HEK293 (cell line): ENCODE measurements around the gene FADS2.

Experiments used
- CTCF ChIA-PET: fragments of 350-600 bp; formaldehyde crosslinking; extraction: SDS; loops from one replicate; lab custom pipeline; 2021; ENCODE audit warnings: antibody characterized with exemption; lab: Yijun Ruan, JAX
- POLR2A ChIA-PET: fragments of 300-600 bp; formaldehyde crosslinking; extraction: SDS; loops from one replicate; lab custom pipeline; 2020; ENCODE audit warnings: antibody characterized with exemption, inconsistent platforms; lab: Yijun Ruan, JAX
- H3K27ac ChIP-seq: fragments of 200-500 bp; sonication (Bioruptor generic); 2 replicates; pipeline ENCODE4 v1.5.1; 2014; ENCODE audit warnings: low read depth, low read length, control low read depth, inconsistent platforms; ENCODE audit errors: extremely low read depth
- H3K36me3 ChIP-seq, 2 experiments: fragments of 200-500 bp in 1 of 2; sonication (Bioruptor generic) in 1 of 2; 1 replicate in 1 of 2; 2 replicates in 1 of 2; pipeline ENCODE4 v1.5.1; 2014 to 2017; ENCODE audit warnings: inconsistent platforms in 2 of 2, low read length in 2 of 2; ENCODE audit not compliant: control insufficient read depth in 2 of 2, insufficient read depth in 1 of 2
- H3K4me1 ChIP-seq: fragments of 200-500 bp; sonication (Bioruptor generic); 2 replicates; pipeline ENCODE4 v1.5.1; 2014; ENCODE audit warnings: mild to moderate bottlenecking, low read length, inconsistent platforms; ENCODE audit not compliant: control insufficient read depth, insufficient read depth
- H3K4me3 ChIP-seq: 2 replicates; pipeline ENCODE4 v1.5.1; 2011; ENCODE audit warnings: low read depth, mild to moderate bottlenecking, control low read depth, low read length, moderate library complexity
- H3K9me3 ChIP-seq: fragments of 200-500 bp; sonication (Bioruptor generic); 2 replicates; pipeline ENCODE4 v1.5.1; 2014; ENCODE audit warnings: low read depth, low read length, inconsistent platforms; ENCODE audit not compliant: control insufficient read depth, insufficient read depth
- GLIS2 ChIP-seq: fragments of 450-650 bp; formaldehyde crosslinking; IDR thresholded peaks from 2 replicates; pipeline ENCODE4 v1.5.1; 2016; ENCODE audit warnings: missing biosample characterization, missing genetic modification characterization
- HOXC10 ChIP-seq: sonication (generic); formaldehyde crosslinking; IDR thresholded peaks from 2 replicates; pipeline ENCODE4 v1.8.1; 2023; ENCODE audit warnings: mild to moderate bottlenecking, missing genetic modification reagents
- HOXD13 ChIP-seq: sonication (generic); formaldehyde crosslinking; IDR thresholded peaks from 2 replicates; pipeline ENCODE4 v1.8.0; 2022; ENCODE audit warnings: missing genetic modification reagents, borderline replicate concordance
- KLF16 ChIP-seq: fragments of 450-650 bp; formaldehyde crosslinking; IDR thresholded peaks from 2 replicates; pipeline ENCODE4 v1.5.1; 2017; ENCODE audit warnings: missing biosample characterization, missing genetic modification characterization
- KLF8 ChIP-seq: fragments of 450-650 bp; formaldehyde crosslinking; IDR thresholded peaks from 2 replicates; pipeline ENCODE4 v1.5.1; 2016; ENCODE audit warnings: missing biosample characterization, missing genetic modification characterization
- SCRT1 ChIP-seq: fragments of 450-650 bp; formaldehyde crosslinking; IDR thresholded peaks from 2 replicates; pipeline ENCODE4 v1.5.1; 2016; ENCODE audit warnings: missing biosample characterization, missing genetic modification characterization, borderline replicate concordance
- SP2 ChIP-seq: fragments of 450-650 bp; formaldehyde crosslinking; IDR thresholded peaks from 2 replicates; pipeline ENCODE4 v1.5.1; 2016; ENCODE audit warnings: missing biosample characterization, missing genetic modification characterization
- ZBTB20 ChIP-seq: fragments of 450-650 bp; formaldehyde crosslinking; IDR thresholded peaks from 2 replicates; pipeline ENCODE4 v1.5.1; 2016; ENCODE audit warnings: missing biosample characterization, missing genetic modification characterization
- ZBTB21 ChIP-seq: fragments of 450-650 bp; formaldehyde crosslinking; IDR thresholded peaks from 2 replicates; pipeline ENCODE4 v1.5.1; 2017; ENCODE audit warnings: missing biosample characterization, missing genetic modification characterization
- ZBTB48 ChIP-seq: fragments of 450-650 bp; formaldehyde crosslinking; IDR thresholded peaks from 2 replicates; pipeline ENCODE4 v1.5.1; 2016; ENCODE audit warnings: missing biosample characterization, missing genetic modification characterization
- ZNF112 ChIP-seq: fragments of 450-650 bp; formaldehyde crosslinking; IDR thresholded peaks from 2 replicates; pipeline ENCODE4 v1.5.0; 2017; ENCODE audit warnings: missing biosample characterization, missing genetic modification characterization
- ZNF155 ChIP-seq: fragments of 450-650 bp; formaldehyde crosslinking; IDR thresholded peaks from 2 replicates; pipeline ENCODE4 v1.5.1; 2016; ENCODE audit warnings: missing biosample characterization, missing genetic modification characterization
- ZNF335 ChIP-seq: fragments of 450-650 bp; formaldehyde crosslinking; conservative IDR thresholded peaks from 2 replicates; pipeline ENCODE4 v1.5.1; 2016; ENCODE audit warnings: missing biosample characterization, missing genetic modification characterization
- ZNF416 ChIP-seq: fragments of 450-650 bp; formaldehyde crosslinking; IDR thresholded peaks from 2 replicates; pipeline ENCODE4 v1.5.1; 2016; ENCODE audit warnings: missing biosample characterization, missing genetic modification characterization
- ZNF529 ChIP-seq: fragments of 450-650 bp; formaldehyde crosslinking; IDR thresholded peaks from 2 replicates; pipeline ENCODE4 v1.5.1; 2017; ENCODE audit warnings: missing genetic modification characterization, missing biosample characterization; ENCODE audit not compliant: insufficient replicate concordance
- ZNF585B ChIP-seq: fragments of 450-650 bp; formaldehyde crosslinking; IDR thresholded peaks from 2 replicates; pipeline ENCODE4 v1.5.1; 2016; ENCODE audit warnings: missing biosample characterization, missing genetic modification characterization
- ZNF600 ChIP-seq: fragments of 450-650 bp; formaldehyde crosslinking; IDR thresholded peaks from 2 replicates; pipeline ENCODE4 v1.5.1; 2016; ENCODE audit warnings: missing biosample characterization, missing genetic modification characterization
- ZSCAN5A ChIP-seq: fragments of 450-650 bp; formaldehyde crosslinking; IDR thresholded peaks from 2 replicates; pipeline ENCODE4 v1.5.1; 2016; ENCODE audit warnings: missing biosample characterization, missing genetic modification characterization
- ZXDB ChIP-seq: fragments of 450-650 bp; formaldehyde crosslinking; IDR thresholded peaks from 2 replicates; pipeline ENCODE4 v1.5.1; 2016; ENCODE audit warnings: missing biosample characterization, missing genetic modification characterization
- TF ChIP-seq, protein P1 (sequence below): fragments of 450-650 bp; formaldehyde crosslinking; conservative IDR thresholded peaks from 2 replicates; pipeline ENCODE4 v1.5.1; 2016; ENCODE audit warnings: low read depth, missing biosample characterization, missing genetic modification characterization
- TF ChIP-seq, protein P2 (sequence below): sonication (generic); formaldehyde crosslinking; IDR thresholded peaks from 2 replicates; pipeline ENCODE4 v1.8.1; 2022; ENCODE audit warnings: mild to moderate bottlenecking, moderate library complexity, missing genetic modification reagents
- TF ChIP-seq, protein P3 (sequence below): fragments of 450-650 bp; formaldehyde crosslinking; IDR thresholded peaks from 2 replicates; pipeline ENCODE4 v1.5.1; 2016; ENCODE audit warnings: missing biosample characterization, missing genetic modification characterization
- TF ChIP-seq, protein P4 (sequence below): fragments of 450-650 bp; formaldehyde crosslinking; IDR thresholded peaks from 2 replicates; pipeline ENCODE4 v1.5.1; 2016; ENCODE audit warnings: missing biosample characterization, missing genetic modification characterization

Gene FADS2

GRCh38 chr11:61815790-61816735 lies 12.0 kb upstream of the FADS2 start (continued):
- TF ChIP-seq ZBTB20 (tag by site-specific recombination), result peak; percentile 18; the same call in 1 of the 2 replicates
- no peak for TF ChIP-seq ZNF529 (tag by site-specific recombination)
- no peak for TF ChIP-seq ZSCAN5A
- TF ChIP-seq KLF16, result peak; percentile 45; the same call in 1 of the 2 replicates
- TF ChIP-seq, protein P1, sequence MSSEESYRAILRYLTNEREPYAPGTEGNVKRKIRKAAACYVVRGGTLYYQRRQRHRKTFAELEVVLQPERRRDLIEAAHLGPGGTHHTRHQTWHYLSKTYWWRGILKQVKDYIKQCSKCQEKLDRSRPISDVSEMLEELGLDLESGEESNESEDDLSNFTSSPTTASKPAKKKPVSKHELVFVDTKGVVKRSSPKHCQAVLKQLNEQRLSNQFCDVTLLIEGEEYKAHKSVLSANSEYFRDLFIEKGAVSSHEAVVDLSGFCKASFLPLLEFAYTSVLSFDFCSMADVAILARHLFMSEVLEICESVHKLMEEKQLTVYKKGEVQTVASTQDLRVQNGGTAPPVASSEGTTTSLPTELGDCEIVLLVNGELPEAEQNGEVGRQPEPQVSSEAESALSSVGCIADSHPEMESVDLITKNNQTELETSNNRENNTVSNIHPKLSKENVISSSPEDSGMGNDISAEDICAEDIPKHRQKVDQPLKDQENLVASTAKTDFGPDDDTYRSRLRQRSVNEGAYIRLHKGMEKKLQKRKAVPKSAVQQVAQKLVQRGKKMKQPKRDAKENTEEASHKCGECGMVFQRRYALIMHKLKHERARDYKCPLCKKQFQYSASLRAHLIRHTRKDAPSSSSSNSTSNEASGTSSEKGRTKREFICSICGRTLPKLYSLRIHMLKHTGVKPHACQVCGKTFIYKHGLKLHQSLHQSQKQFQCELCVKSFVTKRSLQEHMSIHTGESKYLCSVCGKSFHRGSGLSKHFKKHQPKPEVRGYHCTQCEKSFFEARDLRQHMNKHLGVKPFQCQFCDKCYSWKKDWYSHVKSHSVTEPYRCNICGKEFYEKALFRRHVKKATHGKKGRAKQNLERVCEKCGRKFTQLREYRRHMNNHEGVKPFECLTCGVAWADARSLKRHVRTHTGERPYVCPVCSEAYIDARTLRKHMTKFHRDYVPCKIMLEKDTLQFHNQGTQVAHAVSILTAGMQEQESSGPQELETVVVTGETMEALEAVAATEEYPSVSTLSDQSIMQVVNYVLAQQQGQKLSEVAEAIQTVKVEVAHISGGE (tag by site-specific recombination), result peak; percentile 21; the same call in 1 of the 2 replicates
- TF ChIP-seq HOXC10, result peak; percentile 68; the same call in 1 of the 2 replicates
- no peak for TF ChIP-seq GLIS2 (tag by site-specific recombination)
- TF ChIP-seq SCRT1 (tag by site-specific recombination), result peak; percentile 77; the same call in 1 of the 2 replicates
- TF ChIP-seq ZNF600 (tag by site-specific recombination), result 0 out of 2 replicates have a peak, but pooled peaks have one; percentile 40
- peak; percentile 57 for TF ChIP-seq SP2 (tag by site-specific recombination)
- TF ChIP-seq, protein P2, sequence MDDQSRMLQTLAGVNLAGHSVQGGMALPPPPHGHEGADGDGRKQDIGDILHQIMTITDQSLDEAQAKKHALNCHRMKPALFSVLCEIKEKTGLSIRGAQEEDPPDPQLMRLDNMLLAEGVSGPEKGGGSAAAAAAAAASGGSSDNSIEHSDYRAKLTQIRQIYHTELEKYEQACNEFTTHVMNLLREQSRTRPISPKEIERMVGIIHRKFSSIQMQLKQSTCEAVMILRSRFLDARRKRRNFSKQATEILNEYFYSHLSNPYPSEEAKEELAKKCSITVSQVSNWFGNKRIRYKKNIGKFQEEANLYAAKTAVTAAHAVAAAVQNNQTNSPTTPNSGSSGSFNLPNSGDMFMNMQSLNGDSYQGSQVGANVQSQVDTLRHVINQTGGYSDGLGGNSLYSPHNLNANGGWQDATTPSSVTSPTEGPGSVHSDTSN (CRISPR knock-in tag), result peak; percentile 11; the same call in 1 of the 2 replicates
- TF ChIP-seq ZNF335 (tag by site-specific recombination), result peak; percentile 85
- TF ChIP-seq ZXDB (tag by site-specific recombination), result 0 out of 2 replicates have a peak, but pooled peaks have one; percentile 37
- TF ChIP-seq ZNF585B, result no peak

GRCh38 chr11:61816736-61817455 lies 11.2 kb upstream of the FADS2 start, which contains the start of gene FADS1:
Gene FADS1 (minus strand): TSS chr11:61817003. CDS start chr11:61816929, 74 bp downstream.
- POLR2A ChIA-PET, result interaction anchor here (1.0 to 4.8 kb wide), 4 partner anchors 10 to 25 kb away, joined by 6 to 55 read pairs (median 28); partner anchors contain the start of genes FADS2, FEN1 and TMEM258
- peak within 1 kb of the TSS; percentile 76 for H3K27ac ChIP-seq
- CTCF ChIA-PET, result interaction anchor here (0.7 to 6.0 kb wide), 6 partner anchors 11 to 347 kb away, joined by 3 to 40 read pairs (median 4); partner anchors contain the start of gene FADS2
- TF ChIP-seq KLF8 (tag by site-specific recombination), result no peak
- no peak for TF ChIP-seq ZNF155 (tag by site-specific recombination)
- TF ChIP-seq ZBTB48 (tag by site-specific recombination), result peak; percentile 68
- TF ChIP-seq ZBTB21 (tag by site-specific recombination), result peak; percentile 78
- TF ChIP-seq, protein P3, sequence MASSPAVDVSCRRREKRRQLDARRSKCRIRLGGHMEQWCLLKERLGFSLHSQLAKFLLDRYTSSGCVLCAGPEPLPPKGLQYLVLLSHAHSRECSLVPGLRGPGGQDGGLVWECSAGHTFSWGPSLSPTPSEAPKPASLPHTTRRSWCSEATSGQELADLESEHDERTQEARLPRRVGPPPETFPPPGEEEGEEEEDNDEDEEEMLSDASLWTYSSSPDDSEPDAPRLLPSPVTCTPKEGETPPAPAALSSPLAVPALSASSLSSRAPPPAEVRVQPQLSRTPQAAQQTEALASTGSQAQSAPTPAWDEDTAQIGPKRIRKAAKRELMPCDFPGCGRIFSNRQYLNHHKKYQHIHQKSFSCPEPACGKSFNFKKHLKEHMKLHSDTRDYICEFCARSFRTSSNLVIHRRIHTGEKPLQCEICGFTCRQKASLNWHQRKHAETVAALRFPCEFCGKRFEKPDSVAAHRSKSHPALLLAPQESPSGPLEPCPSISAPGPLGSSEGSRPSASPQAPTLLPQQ, result peak; percentile 41; the same call in 1 of the 2 replicates
- TF ChIP-seq HOXD13, result no peak
- TF ChIP-seq, protein P4, sequence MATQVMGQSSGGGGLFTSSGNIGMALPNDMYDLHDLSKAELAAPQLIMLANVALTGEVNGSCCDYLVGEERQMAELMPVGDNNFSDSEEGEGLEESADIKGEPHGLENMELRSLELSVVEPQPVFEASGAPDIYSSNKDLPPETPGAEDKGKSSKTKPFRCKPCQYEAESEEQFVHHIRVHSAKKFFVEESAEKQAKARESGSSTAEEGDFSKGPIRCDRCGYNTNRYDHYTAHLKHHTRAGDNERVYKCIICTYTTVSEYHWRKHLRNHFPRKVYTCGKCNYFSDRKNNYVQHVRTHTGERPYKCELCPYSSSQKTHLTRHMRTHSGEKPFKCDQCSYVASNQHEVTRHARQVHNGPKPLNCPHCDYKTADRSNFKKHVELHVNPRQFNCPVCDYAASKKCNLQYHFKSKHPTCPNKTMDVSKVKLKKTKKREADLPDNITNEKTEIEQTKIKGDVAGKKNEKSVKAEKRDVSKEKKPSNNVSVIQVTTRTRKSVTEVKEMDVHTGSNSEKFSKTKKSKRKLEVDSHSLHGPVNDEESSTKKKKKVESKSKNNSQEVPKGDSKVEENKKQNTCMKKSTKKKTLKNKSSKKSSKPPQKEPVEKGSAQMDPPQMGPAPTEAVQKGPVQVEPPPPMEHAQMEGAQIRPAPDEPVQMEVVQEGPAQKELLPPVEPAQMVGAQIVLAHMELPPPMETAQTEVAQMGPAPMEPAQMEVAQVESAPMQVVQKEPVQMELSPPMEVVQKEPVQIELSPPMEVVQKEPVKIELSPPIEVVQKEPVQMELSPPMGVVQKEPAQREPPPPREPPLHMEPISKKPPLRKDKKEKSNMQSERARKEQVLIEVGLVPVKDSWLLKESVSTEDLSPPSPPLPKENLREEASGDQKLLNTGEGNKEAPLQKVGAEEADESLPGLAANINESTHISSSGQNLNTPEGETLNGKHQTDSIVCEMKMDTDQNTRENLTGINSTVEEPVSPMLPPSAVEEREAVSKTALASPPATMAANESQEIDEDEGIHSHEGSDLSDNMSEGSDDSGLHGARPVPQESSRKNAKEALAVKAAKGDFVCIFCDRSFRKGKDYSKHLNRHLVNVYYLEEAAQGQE (tag by site-specific recombination), result no peak
- no peak for TF ChIP-seq ZNF416 (tag by site-specific recombination)
- peak; percentile 8; the same call in 1 of the 2 replicates for TF ChIP-seq HOXC10
- TF ChIP-seq ZNF112, result no peak

More at GRCh38 chr11:61816736-61817455, 11.2 kb upstream of the FADS2 start, which contains the start of gene FADS1:
- H3K4me3 ChIP-seq, result peak within 1 kb of the TSS; percentile 64
- no peaks in the 10 kb centered on the region for H3K9me3 ChIP-seq
- H3K36me3 ChIP-seq, result peaks cover 0 to 11% of the 10 kb centered on the region in 2 experiments; a peak in 1 of 3 replicates
- H3K4me1 ChIP-seq, result no peaks in the 10 kb centered on the region
